Middle frontal gyrus (tissue), 1 donor: Measurements from ENCODE around the gene C2CD5.

ENCODE experiments used
- DNase-seq: peaks from one replicate; pipeline ENCODE4 v3.0.0-alpha.2; 2015; ENCODE audit warnings: low spot score; ENCODE audit errors: extremely low spot score

The C2CD5 gene

DNA sequence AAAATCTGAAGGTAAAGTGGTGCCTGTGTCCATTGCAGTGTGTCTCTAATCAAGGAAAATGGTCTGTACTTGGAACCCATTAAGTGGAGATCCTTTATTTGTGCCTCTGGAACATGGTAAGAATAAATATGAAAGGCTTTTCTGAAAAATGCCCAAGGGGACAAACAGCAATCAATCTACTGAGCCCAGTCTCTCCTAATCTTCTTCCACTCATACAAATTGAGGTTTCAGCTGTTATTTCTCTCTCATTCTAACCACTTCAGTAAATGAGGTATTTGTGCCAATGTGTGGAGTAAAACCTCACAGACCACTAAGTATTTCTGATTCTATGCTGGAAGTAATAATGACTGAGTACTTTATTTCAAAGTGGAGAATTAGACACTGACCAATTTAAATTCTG, 127.5 kb downstream of the C2CD5 start:
- DNase-seq = no peak

GRCh38 chr12:22415342-22416309, 128.7 kb downstream of the C2CD5 start:
- DNase-seq = peak; percentile 2

DNA sequence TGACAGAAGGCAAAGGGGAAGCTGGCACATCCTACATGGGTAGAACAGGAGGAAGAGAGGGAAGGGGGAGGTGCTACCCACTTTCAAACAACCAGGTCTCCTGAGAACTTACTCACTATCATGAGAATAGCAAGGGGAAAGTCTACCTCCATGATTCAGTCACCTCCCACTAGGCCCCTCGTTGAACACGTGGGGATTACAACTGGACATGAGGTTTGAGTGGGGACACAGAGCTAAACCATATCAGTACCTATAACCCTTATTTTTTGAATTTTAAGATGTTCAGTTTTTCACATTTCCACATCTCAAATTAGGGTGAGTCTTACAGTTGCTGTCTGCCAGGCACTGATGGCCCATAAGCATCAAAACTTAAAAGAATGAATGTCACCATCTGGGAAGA, 129.6 kb downstream of the C2CD5 start:
- no peak for DNase-seq

DNA sequence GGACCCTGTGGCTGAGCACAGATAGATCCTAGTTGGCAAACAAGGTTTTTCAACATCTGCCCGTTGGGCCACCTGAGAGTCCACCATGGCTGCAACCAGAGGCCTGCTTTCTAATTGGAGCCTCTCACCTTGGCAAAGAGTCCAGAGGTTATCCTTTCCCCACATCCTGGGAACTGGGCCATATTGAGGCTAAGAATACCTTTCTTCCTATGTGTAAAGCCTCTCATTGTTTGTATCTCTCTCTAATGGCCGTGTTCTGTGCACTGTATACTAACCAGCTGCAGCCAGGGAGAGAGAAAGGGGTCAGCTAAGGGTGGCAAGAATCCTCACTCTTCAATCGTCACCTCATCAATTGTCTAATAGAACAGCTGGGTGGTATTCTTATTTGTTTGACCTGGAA, 130.8 kb downstream of the C2CD5 start:
- no peak for DNase-seq

GRCh38 chr12:22412581-22412980, 131.8 kb downstream of the C2CD5 start:
- no peak for DNase-seq

DNA sequence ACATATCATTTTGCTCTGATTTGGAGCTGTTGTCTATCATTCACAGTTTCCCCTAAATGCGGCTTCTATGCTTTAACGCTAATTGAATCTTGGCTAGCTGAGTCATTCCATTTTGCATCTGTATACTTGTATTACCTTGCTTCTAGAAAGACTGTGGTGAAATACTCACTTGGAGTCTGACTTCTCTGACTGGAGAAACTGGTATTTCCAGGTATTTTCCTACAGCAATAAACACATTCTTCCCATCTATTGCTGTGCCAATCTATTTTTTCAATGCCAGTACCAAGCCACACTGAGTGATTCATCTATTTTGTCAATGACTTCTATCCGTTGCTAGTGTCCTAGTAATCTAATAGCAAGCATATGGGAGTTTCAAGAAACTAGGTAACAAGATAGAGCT, 133.9 kb downstream of the C2CD5 start:
- DNase-seq = no peak

- DNase-seq = no peak
Observed at GRCh38 chr12:22409377-22410164, 134.8 kb downstream of the C2CD5 start.

DNA sequence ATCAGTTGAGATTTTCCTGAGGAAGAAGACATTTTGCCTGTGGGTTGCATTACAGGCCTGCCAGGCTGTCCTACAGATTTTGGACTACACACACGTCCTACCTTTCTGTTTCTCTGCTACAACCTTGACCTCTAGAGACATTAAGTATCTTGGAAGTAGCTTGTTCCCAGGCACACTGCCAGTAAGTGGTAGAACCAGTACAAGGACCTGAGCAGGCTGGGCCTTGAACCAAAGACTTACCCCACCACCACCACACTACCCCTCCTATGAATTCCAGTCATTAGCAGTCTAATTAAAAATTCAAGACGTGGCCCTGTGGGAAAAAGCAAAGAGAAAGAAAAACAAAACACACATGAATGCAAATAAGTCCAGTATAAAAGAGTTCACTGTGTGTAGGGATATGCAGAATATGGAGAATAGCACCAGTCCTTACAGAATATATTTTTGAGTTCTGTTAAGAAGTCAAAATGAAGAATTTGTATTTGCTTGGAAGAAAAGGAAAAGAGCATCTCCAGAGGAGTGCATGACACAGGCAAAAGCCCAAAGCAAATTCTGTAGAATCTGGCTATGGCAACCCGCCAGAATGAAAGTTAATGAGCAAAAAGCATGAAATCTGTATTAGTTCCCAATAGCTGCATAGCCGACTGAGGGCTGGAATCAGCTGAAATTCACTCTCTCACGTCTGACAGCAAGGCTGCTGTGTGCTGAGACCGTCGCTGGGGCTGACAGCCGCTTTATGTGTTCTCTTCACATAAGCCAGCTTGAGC, 135.5 kb downstream of the C2CD5 start:
- DNase-seq = no peak

DNA sequence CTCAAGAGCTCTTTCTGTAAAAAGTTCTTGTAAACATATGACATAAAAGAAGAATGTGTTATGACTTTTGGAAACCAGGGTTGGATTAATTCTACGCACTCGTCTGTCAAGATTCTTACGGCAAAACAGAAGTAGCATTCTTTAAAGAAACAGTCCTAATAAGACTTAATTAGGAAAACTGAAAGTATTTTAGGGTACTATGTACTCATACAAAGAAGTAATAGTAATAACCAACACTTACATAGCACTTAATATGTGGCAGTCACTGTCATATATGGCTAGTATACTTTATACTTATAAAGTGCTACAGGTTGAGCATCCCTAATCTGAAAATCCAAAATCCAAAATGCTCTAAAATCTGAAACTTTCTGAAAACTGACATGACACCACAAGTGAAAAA, 136.9 kb downstream of the C2CD5 start:
- no peak for DNase-seq

GRCh38 chr12:22406627-22407026, 137.7 kb downstream of the C2CD5 start:
- no peak for DNase-seq

GRCh38 chr12:22399464-22400180, 144.7 kb downstream of the C2CD5 start:
- DNase-seq = no peak
